Calu3 (cell line): ENCODE measurements around the gene SLC8A3. TPM values are rescaled to one million over a fixed set of nuclear protein-coding genes. Genes with fewer than 3 reads are reported as not detected.

Experiments
- BruUV-seq: library from RNA; stranded (reverse); fragments of 400-500 nt; replicated peaks from 2 replicates; lab custom pipeline; 2021; lab: Mats Ljungman, UMichigan
- CTCF ChIA-PET: fragments of 300-600 bp; sonication (Branson Sonifier 250); formaldehyde crosslinking; loops from one replicate; lab custom pipeline; 2022; ENCODE audit warnings: antibody characterized with exemption; lab: Charles Lee
- DNase-seq: peaks from one replicate; pipeline ENCODE4 v3.0.0; 2022
- H3K27ac Mint-ChIP-seq: one replicate; pipeline ENCODE4 v1.8.0; 2022; ENCODE audit warnings: mixed read lengths; ENCODE audit not compliant: unreplicated experiment
- H3K27me3 Mint-ChIP-seq: one replicate; pipeline ENCODE4 v1.8.0; 2022; ENCODE audit warnings: mixed read lengths; ENCODE audit not compliant: unreplicated experiment
- H3K36me3 Mint-ChIP-seq: one replicate; pipeline ENCODE4 v1.8.0; 2022; ENCODE audit warnings: mild to moderate bottlenecking, moderate library complexity, mixed read lengths; ENCODE audit not compliant: insufficient read depth, unreplicated experiment
- H3K4me1 Mint-ChIP-seq: one replicate; pipeline ENCODE4 v1.8.0; 2022; ENCODE audit warnings: mild to moderate bottlenecking, low read depth, mixed read lengths; ENCODE audit not compliant: unreplicated experiment
- H3K4me3 Mint-ChIP-seq: one replicate; pipeline ENCODE4 v1.8.0; 2022; ENCODE audit warnings: mild to moderate bottlenecking, low read depth, moderate library complexity, mixed read lengths; ENCODE audit not compliant: unreplicated experiment
- H3K9me3 Mint-ChIP-seq: one replicate; pipeline ENCODE4 v1.8.0; 2022; ENCODE audit warnings: low read depth, mixed read lengths; ENCODE audit not compliant: unreplicated experiment
- CTCF ChIP-seq: fragments of 200-600 bp; IDR thresholded peaks from one replicate; pipeline ENCODE4 v1.8.0; 2022; ENCODE audit warnings: antibody characterized with exemption; ENCODE audit not compliant: unreplicated experiment
- intact Hi-C: fragments of 100-400 bp; cut with micrococcal nuclease; formaldehyde crosslinking; loops from one replicate; pipeline ENCODE4 v1.10.0; 2022; ENCODE audit not compliant: unreplicated experiment
- total RNA-seq: library from RNA; stranded (reverse); gene quantifications from 2 replicates; pipeline ENCODE4 v1.2.3, GENCODE V29; 2022

The SLC8A3 gene
- total RNA-seq, 1 experiment from 2014 or later, result not detected

GRCh38 chr14:70043001-70043400 is 145.8 kb downstream of the SLC8A3 start:
- intact Hi-C loops, result no loop called here
- CTCF ChIA-PET, result no interaction called here
- no TSS peak for BruUV-seq

GRCh38 chr14:70036665-70037064 is 152.1 kb downstream of the SLC8A3 start:
- no TSS peak for BruUV-seq
- Mint-ChIP-seq H3K36me3 (no peaks in the 10 kb centered on the region), H3K9me3 (no peaks in the 10 kb centered on the region), H3K27ac (no peak overlapping the region), H3K4me3 (no peak overlapping the region), H3K27me3 (peaks cover 19% of the 10 kb centered on the region), H3K4me1 (no peaks in the 10 kb centered on the region)
- DNase-seq, result no peak
- intact Hi-C loops, result no loop called here
- TF ChIP-seq CTCF, result no peak
- CTCF ChIA-PET, result no interaction called here

More at GRCh38 chr14:70043001-70043400, 145.8 kb downstream of the SLC8A3 start:
- no peak for DNase-seq
- Mint-ChIP-seq H3K4me1 (peaks cover 33% of the 10 kb centered on the region), H3K4me3 (no peak overlapping the region), H3K27ac (no peak overlapping the region), H3K9me3 (no peaks in the 10 kb centered on the region), H3K27me3 (peaks cover 35% of the 10 kb centered on the region), H3K36me3 (no peaks in the 10 kb centered on the region)
- no peak for TF ChIP-seq CTCF

GRCh38 chr14:70034257-70034656 is 154.5 kb downstream of the SLC8A3 start:
- no peak overlapping the region for H3K4me3 Mint-ChIP-seq

GRCh38 chr14:70033561-70033960 is 155.2 kb downstream of the SLC8A3 start:
- Mint-ChIP-seq H3K4me1 (no peaks in the 10 kb centered on the region), H3K9me3 (no peaks in the 10 kb centered on the region), H3K27me3 (peaks cover 5% of the 10 kb centered on the region), H3K27ac (no peak overlapping the region), H3K36me3 (no peaks in the 10 kb centered on the region), H3K4me3 (no peak overlapping the region)
- CTCF ChIA-PET, result no interaction called here
- intact Hi-C loops, result no loop called here
- no peak for DNase-seq
- TF ChIP-seq CTCF, result no peak
- no TSS peak for BruUV-seq

More at GRCh38 chr14:70034257-70034656, 154.5 kb downstream of the SLC8A3 start:
- Mint-ChIP-seq H3K27me3 (peaks cover 12% of the 10 kb centered on the region), H3K4me1 (no peaks in the 10 kb centered on the region), H3K27ac (no peak overlapping the region), H3K9me3 (no peaks in the 10 kb centered on the region), H3K36me3 (no peaks in the 10 kb centered on the region)
- no peak for TF ChIP-seq CTCF
- no TSS peak for BruUV-seq
- intact Hi-C loops, result no loop called here
- CTCF ChIA-PET, result no interaction called here
- no peak for DNase-seq
